SK-N-MC (cell line): ENCODE data around the gene CLEC16A.

Experiments
- DNase-seq: peaks from one replicate; pipeline ENCODE4 v3.0.0-alpha.2; 2011; ENCODE audit warnings: low read depth, low spot score
- H3K27ac ChIP-seq: fragments of 200-600 bp; sonication (generic); 2 replicates; pipeline ENCODE4 v1.5.1; 2016; ENCODE audit warnings: mixed run types
- H3K36me3 ChIP-seq: fragments of 200-600 bp; sonication (generic); 2 replicates; pipeline ENCODE4 v1.6.1; 2017; ENCODE audit warnings: antibody characterized with exemption, low read length, mixed read lengths; ENCODE audit not compliant: insufficient read depth
- H3K4me3 ChIP-seq: fragments of 200-600 bp; sonication (generic); 2 replicates; pipeline ENCODE4 v1.5.1; 2016
- H3K9ac ChIP-seq: fragments of 200-600 bp; sonication (generic); 2 replicates; pipeline ENCODE4 v1.8.0; 2017; ENCODE audit warnings: mixed run types, mixed read lengths; ENCODE audit not compliant: insufficient read length
- H3K9me3 ChIP-seq: fragments of 200-600 bp; sonication (generic); 2 replicates; pipeline ENCODE4 v1.6.1; 2017; ENCODE audit warnings: low read depth, mild to moderate bottlenecking, antibody characterized with exemption, low read length, moderate library complexity, mixed read lengths
- EZH2 ChIP-seq: fragments of 200-600 bp; sonication (generic); IDR thresholded peaks from one replicate; pipeline ENCODE4 v1.6.1; 2017; ENCODE audit warnings: antibody characterized with exemption
- FOXP2 ChIP-seq: optimal IDR thresholded peaks from 2 replicates; pipeline ENCODE3; 2011; ENCODE audit warnings: mild to moderate bottlenecking, moderate library complexity; ENCODE audit not compliant: insufficient read depth; ENCODE audit errors: extremely low read length, control extremely low read depth
- POLR2AphosphoS5 ChIP-seq: IDR thresholded peaks from 2 replicates; pipeline ENCODE4 v1.6.1; 2012; ENCODE audit warnings: mild to moderate bottlenecking, low read depth, low read length, borderline replicate concordance

Gene CLEC16A

DNA sequence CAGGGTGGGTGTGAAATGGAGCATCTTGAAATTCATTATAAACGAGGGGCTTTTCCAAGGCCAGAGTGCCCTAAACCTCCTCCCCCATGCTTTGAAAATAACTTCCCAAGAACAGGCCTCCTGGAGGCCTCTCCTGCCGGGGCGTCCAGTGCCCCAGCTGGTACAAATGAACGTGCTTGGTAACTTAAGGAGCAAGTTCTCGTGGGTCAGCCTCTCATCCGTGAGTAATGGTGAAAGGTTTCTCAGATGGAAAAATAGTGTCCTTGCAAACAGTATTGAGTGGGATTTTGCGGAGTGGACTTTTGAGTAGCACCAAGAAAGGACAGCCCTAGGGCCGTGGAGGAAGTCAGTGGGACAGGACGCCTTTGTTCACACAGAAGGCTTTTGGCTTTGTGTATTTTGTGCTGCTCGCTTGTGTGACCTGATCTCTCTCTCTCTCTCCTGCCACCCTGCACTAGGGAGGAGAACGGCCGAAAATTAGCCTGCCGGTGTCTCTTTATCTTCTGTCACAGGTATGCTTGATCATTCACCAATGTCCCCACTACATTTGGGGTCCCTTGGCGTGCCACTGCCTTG is 34.6 kb downstream of the CLEC16A start:
- TF ChIP-seq POLR2AphosphoS5 = no peak
- no peak for TF ChIP-seq EZH2
- TF ChIP-seq FOXP2 = no peak
- Histone ChIP-seq H3K4me3 (no peak overlapping the region), H3K36me3 (no peaks in the 10 kb centered on the region), H3K27ac (no peak overlapping the region), H3K9me3 (no peaks in the 10 kb centered on the region), H3K9ac (no peak overlapping the region)
- DNase-seq = no peak

GRCh38 chr16:10979717-10980601 is 35.6 kb downstream of the CLEC16A start:
- no peak for TF ChIP-seq POLR2AphosphoS5
- no peak for TF ChIP-seq EZH2
- no peak for TF ChIP-seq FOXP2
- Histone ChIP-seq H3K9me3 (no peaks in the 10 kb centered on the region), H3K9ac (no peak overlapping the region), H3K36me3 (no peaks in the 10 kb centered on the region), H3K27ac (peak overlapping the region; percentile 25; the same call in 1 of the 2 replicates), H3K4me3 (no peak overlapping the region)
- peak; percentile 28 for DNase-seq

DNA sequence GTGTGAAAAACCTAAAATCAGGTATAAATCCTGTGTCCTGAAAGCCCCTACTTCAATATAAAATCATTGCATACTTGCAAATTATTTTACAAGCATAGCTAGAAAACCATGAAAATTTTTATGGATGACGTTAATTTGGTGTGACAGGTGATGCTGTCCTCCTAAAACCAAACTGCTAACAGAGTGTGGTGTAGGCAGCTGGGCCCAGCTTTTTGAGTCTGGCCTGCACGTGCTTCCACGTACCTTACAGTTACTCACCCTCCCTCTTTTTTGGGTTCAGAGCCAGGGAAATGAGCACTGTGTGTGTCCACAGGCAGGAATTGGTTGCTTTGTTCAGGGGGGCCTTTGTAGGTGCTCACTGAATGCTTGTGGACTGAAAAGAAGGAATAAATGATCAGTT is 36.4 kb downstream of the CLEC16A start:
- DNase-seq = no peak
- Histone ChIP-seq H3K27ac (no peak overlapping the region), H3K4me3 (no peak overlapping the region), H3K36me3 (no peaks in the 10 kb centered on the region), H3K9ac (no peak overlapping the region), H3K9me3 (no peaks in the 10 kb centered on the region)
- no peak for TF ChIP-seq FOXP2
- no peak for TF ChIP-seq EZH2
- no peak for TF ChIP-seq POLR2AphosphoS5

DNA sequence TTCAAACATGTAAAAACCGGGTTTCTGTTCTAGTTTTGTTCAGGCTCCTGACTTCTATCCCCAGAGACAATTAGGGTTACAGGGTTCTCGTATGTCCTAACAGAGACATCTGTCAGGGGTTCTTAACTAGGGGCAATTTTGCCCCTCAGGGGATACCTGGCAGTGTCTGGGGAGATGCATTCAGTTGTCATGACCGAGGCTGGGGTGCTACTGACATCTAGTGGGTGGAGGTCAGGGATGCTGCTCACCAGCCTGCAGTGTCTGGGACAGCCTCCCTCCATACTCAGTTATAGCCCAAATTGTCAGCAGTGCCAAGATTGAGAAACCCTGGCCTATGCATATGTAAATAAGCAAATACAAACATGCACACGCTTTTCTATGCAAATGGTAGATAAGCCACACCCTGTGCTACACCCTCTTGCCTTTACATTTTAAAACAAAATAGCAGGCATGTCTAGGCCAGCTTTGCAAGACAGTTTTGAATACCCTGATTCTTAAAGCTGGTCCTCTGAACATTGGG is 37.4 kb downstream of the CLEC16A start:
- TF ChIP-seq POLR2AphosphoS5 (no peak), FOXP2 (no peak), EZH2 (no peak)
- Histone ChIP-seq H3K27ac (no peak overlapping the region), H3K4me3 (no peak overlapping the region), H3K9me3 (no peaks in the 10 kb centered on the region), H3K36me3 (no peaks in the 10 kb centered on the region), H3K9ac (no peak overlapping the region)
- no peak for DNase-seq

DNA sequence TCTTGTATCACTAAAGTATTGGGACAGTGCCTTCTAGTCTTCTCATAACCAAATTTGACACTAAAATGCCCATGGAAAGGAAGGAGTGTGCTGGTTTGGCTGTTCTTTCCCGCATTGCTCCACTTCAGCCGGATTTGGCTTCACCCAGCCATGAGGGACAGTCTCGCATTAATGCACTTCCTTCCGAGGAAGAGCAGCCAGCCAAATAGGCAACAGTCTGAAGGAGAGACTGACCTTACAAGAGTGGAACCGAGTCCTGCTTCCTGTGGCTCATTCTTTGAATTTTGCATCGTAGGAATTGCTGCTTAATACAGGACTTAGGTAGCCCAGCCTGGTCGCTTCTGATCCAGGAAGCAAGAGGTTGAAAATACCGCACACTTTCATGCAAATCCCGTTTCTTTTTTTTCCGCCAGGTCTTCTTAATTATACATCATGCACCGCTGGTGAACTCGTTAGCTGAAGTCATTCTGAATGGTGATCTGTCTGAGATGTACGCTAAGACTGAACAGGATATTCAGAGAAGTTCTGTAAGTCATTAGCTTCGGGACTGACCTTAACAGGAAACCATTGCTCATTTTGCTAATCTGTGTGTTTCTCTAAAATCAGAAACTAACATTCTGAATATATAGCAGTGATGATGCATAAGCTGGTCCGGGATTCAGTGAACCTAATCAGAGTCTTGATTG is 38.2 kb downstream of the CLEC16A start:
- Histone ChIP-seq H3K9me3 (no peaks in the 10 kb centered on the region), H3K9ac (no peak overlapping the region), H3K27ac (no peak overlapping the region), H3K4me3 (no peak overlapping the region), H3K36me3 (no peaks in the 10 kb centered on the region)
- no peak for TF ChIP-seq FOXP2
- TF ChIP-seq POLR2AphosphoS5 = no peak
- no peak for TF ChIP-seq EZH2
- DNase-seq = no peak

DNA sequence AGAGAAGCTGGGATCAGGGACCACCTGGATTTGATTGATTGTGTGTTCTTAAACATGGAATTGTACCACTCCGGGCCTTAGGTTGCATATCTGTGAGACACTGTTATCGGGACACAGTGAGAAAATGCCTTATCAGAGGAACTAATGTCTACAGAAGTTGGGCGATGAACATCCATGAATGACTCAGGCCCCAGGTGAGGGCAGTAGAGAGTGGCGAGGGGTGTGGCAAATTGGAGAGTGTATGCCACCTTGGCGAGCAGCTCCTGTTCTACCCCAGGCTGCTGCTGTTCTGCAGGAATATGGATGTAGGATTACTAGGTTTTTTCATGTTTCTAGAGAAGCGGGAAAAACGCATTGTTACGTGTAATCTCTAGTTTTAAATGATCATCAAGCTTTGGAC is 38.8 kb downstream of the CLEC16A start:
- DNase-seq = no peak
- Histone ChIP-seq H3K27ac (no peak overlapping the region), H3K9ac (no peak overlapping the region), H3K36me3 (no peaks in the 10 kb centered on the region), H3K4me3 (no peak overlapping the region), H3K9me3 (no peaks in the 10 kb centered on the region)
- no peak for TF ChIP-seq POLR2AphosphoS5
- TF ChIP-seq EZH2 = no peak
- TF ChIP-seq FOXP2 = no peak

GRCh38 chr16:10984509-10984908 is 40.1 kb downstream of the CLEC16A start:
- H3K27ac ChIP-seq = no peak overlapping the region
- TF ChIP-seq POLR2AphosphoS5 (no peak), EZH2 (no peak), FOXP2 (no peak)

GRCh38 chr16:10987361-10988163 is 43.2 kb downstream of the CLEC16A start:
- no peak overlapping the region for H3K9ac ChIP-seq
- H3K9me3 ChIP-seq = no peaks in the 10 kb centered on the region
- no peak for TF ChIP-seq FOXP2
- TF ChIP-seq POLR2AphosphoS5 = no peak
- TF ChIP-seq EZH2 = no peak
- no peak for DNase-seq
- no peak overlapping the region for H3K27ac ChIP-seq
- H3K4me3 ChIP-seq = no peak overlapping the region
- no peaks in the 10 kb centered on the region for H3K36me3 ChIP-seq

More at GRCh38 chr16:10984509-10984908, 40.1 kb downstream of the CLEC16A start:
- DNase-seq = no peak
- Histone ChIP-seq H3K9me3 (no peaks in the 10 kb centered on the region), H3K36me3 (no peaks in the 10 kb centered on the region), H3K9ac (no peak overlapping the region), H3K4me3 (no peak overlapping the region)
